NCI-H774 (cell line): Measurements from ENCODE around the gene NUP98.
"Not testable (repeated sequence)": the region's sequence is repeated elsewhere in the genome, so short reads cannot be mapped to it uniquely, and the experiment has no call there.

ENCODE experiments used
- DNase-seq: peaks from one replicate; lab custom pipeline; 2025; lab: John Stamatoyannopoulos, UW

NUP98 gene

GRCh38 chr11:3799143-3799542 is 1.8 kb upstream of the NUP98 start:
- no peak for DNase-seq

DNA sequence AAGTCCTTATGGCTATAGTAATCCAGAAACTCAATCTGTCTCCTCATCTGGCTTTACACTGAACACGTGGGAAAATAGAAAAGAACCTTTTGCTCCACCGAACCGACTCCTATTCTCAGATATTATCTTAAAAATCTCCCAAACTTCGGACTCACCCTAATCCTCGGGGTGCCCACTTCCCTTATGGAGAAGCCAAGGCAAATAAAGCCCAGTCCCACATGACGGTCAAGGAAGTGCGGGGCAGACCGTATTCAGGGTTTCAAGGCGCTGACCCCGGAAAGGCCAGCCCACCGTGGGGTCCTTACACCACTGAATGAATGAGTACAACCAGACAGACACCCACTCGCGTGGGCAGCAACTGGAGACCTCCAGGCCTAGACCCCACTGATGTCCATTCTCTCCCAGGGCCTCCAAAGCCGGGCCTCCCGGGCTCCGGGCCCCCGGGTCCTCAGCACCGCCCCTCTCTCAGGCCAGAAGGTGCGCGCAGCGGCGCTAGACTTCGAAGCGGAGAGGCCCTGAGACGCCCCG is 489 bp downstream of the NUP98 start:
- peak; percentile 58 for DNase-seq

GRCh38 chr11:3796346-3796745 is 1.0 kb downstream of the NUP98 start:
- DNase-seq = no peak

- DNase-seq = no peak
These were observed 1.4 kb downstream of the NUP98 start for GRCh38 chr11:3796002-3796311.

GRCh38 chr11:3795131-3796001 is 2.0 kb downstream of the NUP98 start:
- DNase-seq = no peak

DNA sequence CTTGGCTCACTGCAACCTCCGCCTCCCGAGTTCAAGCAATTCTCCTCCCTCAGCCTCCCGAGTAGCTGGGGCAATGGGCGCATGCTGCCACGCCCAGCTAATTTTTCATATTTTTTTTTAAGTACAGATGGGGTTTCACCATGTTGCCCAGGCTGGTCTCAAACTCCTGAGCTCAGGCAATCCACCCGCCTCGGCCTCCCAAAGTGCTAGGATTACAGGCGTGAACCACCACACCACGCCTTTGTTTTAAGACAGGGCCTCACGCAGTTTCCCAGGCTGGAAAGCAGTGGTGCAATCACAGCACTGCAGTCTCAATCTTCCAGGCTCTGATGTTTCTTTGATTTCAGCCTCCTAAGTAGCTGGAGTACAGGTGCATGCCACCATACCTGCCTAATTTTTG is 3.0 kb downstream of the NUP98 start:
- not testable (repeated sequence) for DNase-seq

DNA sequence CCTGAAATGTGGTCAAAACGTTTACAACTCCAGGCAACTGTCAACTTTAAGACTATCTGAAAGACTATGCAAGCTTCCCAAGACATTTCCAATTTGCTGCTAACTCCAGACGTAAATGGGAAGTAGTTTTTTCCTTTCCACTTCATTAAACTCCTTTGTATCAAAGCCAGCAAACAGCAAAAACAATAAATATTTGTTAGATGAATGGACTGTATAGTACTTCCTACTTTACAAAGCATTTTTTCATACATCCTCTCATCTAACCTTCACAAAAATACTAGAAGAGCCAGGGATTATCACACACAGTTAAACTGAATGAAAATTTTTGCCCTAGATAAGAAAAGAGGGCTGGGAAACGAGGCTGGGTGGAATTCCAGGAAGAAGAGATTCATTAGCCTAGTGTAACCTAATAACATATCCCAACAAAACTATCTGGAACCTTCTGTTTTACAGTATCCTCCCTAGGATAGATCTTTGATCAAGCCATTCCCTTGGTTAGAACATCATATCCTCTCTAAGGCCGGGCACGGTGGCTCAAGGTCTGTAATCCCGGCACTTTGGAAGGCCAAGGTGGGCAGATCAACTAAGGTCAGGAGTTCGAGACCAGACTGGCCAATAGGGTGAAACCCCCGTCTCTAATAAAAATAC is 10.4 kb downstream of the NUP98 start:
- no peak for DNase-seq

DNA sequence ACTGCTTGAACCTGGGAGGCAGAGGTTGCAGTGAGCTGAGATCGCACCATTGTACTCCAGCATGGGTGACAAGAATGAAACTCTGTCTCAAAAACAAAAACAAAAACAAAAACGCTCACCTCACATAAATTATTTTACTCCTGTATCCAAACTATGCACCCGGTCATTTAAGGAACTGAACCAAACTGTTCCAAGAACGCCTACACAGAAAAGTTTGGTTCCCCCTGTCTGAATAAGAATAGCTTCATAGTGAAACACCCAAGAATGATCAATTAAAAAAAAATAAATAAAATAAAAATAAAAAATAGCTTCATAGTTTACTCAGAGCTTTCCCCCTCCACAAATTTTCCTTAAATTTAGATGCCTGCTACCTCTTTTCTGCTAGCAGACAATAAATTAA is 13.7 kb downstream of the NUP98 start:
- no peak for DNase-seq

GRCh38 chr11:3782963-3783362 is 14.4 kb downstream of the NUP98 start:
- no peak for DNase-seq

DNA sequence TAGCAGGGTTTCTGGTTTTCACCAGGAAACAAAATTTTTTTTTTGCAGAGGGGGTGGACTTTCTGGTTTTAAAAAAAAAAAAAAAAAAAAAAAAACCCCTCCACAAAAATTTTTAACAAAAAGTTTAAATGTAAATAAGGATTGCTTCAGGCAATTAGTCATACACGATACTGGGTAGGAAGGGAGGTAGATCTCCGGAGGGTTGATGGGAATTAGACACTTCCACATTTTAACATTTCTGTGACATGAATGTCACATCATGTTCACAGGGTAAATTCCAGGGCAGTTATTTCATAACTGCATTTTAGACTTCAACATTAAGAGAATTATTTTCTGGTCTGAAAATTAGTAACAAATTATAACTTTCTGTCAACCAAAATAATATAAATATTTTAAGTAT is 15.9 kb downstream of the NUP98 start:
- no peak for DNase-seq

DNA sequence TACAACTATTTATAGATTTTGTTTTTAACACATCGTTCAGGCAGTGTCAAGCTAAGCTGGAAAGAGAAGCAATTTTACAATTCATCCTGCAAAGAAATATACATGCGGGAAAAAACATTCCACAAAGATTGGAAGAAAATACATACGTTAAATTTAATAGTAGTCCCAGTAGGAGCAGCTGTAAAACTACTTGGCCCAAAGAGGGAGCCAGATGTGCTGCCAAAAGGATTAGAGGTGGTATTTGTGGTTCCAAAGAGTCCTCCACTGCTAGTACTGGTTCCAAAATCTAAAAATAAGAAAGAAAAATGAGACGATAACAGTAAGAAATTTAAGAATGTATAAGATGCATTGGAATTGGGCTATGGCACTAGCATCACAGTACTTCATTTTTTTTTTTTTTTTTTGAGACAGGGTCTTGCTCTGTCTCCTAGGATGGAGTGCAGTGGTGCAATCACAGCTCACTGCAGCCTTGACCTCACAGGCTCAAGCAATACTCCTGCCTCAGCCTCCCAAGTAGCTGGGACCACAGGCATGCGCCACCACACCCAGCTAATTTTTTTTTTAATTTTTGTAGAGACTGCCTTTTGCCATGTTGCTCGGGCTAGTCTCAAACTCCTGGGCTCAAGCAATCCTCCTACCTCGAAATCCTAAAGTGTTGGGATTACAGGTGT is 21.5 kb downstream of the NUP98 start:
- no peak for DNase-seq

DNA sequence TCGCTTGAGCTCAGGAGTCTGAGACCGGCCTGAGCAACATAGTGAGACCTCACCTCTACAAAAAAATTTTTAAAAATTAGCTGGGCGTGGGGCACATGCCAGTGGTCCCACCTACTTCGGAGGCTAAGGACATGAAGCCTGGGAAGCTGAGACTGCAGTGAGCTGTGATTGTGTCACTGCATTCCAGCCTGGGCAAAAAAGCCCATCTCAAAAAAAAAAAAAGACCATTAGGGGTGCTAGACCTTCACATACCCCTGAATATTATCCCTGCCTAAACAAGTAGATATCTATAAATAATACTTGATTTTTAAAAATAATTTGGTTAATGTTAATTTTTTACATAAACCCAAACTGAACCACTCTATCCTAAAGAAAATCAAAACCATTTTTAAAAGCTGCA is 24.2 kb downstream of the NUP98 start:
- no peak for DNase-seq

GRCh38 chr11:3767536-3767935 is 29.8 kb downstream of the NUP98 start:
- no peak for DNase-seq

- not testable (repeated sequence) for DNase-seq
These were observed 30.5 kb downstream of the NUP98 start for GRCh38 chr11:3766836-3767235.

- DNase-seq = no peak
These were observed 33.1 kb downstream of the NUP98 start for GRCh38 chr11:3764266-3764665.

DNA sequence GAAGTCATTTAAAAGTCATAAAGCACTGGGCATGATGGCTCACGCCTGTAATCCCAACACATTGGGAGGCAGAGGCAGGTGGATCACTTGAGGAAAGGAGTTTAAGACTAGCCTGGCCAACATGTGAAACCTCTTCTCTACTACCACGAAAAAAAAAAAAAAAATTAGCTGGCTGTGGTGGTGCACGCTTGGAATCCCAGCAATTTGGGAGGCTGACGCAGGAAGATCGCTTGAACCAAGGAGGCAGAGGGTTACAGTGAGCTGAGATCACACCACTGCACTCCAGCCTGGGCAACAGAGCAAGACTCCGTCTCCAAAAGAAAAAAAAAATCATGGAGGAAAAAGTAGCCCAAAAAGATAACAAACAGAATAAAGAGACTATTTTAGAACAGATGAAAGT is 42.2 kb downstream of the NUP98 start:
- no peak for DNase-seq

- DNase-seq = no peak
These were observed 44.2 kb downstream of the NUP98 start for GRCh38 chr11:3753110-3753509.

- DNase-seq = no peak
These were observed 49.6 kb downstream of the NUP98 start for GRCh38 chr11:3747704-3748103.

DNA sequence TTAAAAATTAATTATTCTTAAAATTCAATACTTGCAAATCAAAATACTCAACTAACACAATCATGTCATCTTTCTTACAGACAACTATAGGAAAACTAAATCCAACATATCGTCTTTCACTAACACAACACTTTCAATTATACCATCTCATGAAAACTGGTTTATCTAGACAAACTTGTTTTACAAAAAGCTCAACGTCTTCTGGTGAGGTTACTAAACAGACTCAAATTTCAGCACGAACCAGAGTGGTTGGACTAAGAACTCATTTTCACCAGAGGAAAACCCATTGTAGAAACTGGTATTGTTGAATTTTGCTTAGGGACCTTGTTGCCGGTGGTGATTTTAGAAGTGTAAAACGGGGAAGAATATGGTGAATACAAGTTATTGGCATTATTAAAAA is 52.2 kb downstream of the NUP98 start:
- DNase-seq = no peak

GRCh38 chr11:3738723-3739122 is 58.6 kb downstream of the NUP98 start:
- no peak for DNase-seq

DNA sequence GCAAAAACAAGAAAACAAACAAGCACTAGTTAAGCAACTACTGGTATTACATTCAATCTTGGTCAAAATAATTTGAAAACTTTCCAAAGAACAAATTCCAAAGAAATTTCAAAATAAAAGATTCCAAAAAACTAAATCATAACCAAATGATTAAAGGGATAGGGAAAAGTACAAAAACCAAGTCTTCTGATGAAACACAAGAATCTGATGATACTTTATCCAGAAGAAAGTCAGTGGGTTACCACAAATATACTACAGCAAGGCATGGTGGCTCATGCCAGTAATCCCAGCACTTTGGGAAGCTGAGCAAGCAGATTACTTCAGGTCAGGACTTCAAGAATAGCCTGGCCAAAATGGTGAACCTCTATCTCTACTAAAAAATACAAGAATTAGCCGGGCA is 59.1 kb downstream of the NUP98 start:
- no peak for DNase-seq

- no peak for DNase-seq
These were observed 59.9 kb downstream of the NUP98 start for GRCh38 chr11:3737386-3737933.

GRCh38 chr11:3736816-3737215 is 60.5 kb downstream of the NUP98 start:
- DNase-seq = no peak
